Measurements from ENCODE around the gene ILDR1. TPM values are rescaled to one million over a fixed set of nuclear protein-coding genes. Genes with fewer than 3 reads are reported as not detected.
"Not testable (repeated sequence)": the region's sequence is repeated elsewhere in the genome, so short reads cannot be mapped to it uniquely, and the experiment has no call there.

The ILDR1 gene
- polyA plus RNA-seq, 3 donors: 4.9 TPM; not detected in 2

GRCh38 chr3:121970047-121970446 is 52.0 kb downstream of the ILDR1 start:
- WGBS, 3 donors: 55 to 88% (median 87%) methylated on average over 1 of the region's 1 CpG
- no peak overlapping the region for H3K27ac ChIP-seq (ENCODE audit: low read depth, low read length)

GRCh38 chr3:121969631-121970030 is 52.4 kb downstream of the ILDR1 start:
- no peak overlapping the region for H3K27ac ChIP-seq (ENCODE audit: low read depth, low read length)
- 77 to 86% (median 79%) methylated on average over 2 of the region's 2 CpGs for WGBS, 3 donors

DNA sequence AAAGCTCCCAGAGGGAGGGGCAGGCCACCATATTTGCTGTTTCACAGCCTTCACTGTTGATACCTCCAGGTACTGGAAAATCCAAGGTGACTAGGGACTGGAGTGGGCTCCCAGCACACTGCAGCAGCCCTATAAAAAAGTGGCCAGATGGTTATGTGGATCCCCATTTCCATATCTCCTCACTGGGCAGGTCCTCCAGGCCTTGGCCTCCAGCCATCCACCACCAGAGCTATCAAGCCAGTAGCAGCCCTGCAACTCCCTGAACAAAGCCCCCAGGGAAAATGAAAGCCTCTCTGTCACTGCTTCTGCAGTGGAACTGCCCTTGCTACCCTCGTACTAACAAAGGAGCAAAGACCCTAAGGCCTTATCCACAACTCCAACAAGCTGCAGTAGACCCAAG is 58.4 kb downstream of the ILDR1 start:
- H3K27ac ChIP-seq (ENCODE audit: low read depth, low read length): no peak overlapping the region
- 53 to 83% (median 76%) methylated on average over 1 of the region's 1 CpG for WGBS, 3 donors

DNA sequence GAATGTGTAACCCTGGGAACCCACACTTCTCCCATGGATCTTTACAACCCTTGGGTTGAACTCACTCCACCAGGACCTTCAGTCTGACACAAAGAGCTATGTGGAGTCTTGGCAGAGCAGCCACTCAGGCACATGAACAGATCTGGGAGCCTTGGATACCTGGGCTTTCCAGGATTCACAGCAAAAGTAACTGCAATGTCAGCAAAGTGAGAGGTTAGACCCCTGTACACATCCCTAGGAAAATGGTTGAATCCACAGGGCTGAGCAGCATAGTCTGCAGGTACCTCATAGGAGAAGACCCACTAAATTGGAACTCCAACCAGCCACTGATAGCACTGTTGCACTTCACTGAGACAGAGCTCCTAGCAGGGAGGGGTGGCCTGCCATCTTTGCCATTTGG is 59.6 kb downstream of the ILDR1 start:
- H3K27ac ChIP-seq (ENCODE audit: low read depth, low read length): no peak overlapping the region

DNA sequence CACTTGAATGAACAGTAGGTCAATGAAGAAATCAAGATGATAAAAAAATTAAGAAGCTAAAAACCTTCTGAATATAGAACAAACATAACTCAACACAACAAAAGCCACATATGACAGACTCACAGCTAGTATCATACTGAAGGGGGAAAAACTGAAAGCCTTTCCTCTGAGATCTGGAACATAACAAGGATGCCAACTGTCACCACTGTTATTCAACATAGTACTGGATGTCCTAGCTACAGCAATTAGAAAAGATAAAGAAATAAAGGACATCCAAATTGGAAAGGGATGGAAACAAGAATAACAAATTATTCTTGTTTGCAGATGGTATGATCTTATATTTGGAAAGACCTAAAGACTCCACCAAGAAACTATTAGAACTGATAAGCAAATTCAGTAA is 60.8 kb downstream of the ILDR1 start:
- no peak overlapping the region for H3K27ac ChIP-seq (ENCODE audit: low read depth, low read length)

DNA sequence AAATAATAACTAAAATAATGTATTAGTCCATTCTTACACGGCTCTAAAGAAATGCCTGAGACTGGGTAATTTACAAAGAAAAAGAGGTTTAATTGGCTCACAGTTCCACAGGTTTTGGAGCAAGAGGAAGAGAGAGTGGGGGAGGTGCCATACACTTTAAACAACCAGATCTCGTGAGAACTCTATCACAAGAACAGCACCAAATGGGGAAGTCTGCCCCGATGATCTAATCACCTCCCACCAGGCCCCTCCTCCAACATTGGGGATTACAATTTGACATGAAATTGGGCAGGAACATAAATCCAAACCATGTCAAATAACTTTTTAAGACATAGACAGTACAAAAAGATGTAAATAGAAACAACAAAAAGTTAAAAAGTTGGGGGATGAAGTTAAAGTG is 63.2 kb downstream of the ILDR1 start:
- WGBS, 3 donors: 58 to 74% (median 58%) methylated on average over 3 of the region's 3 CpGs
- no peak overlapping the region for H3K27ac ChIP-seq (ENCODE audit: low read depth, low read length)

GRCh38 chr3:121957674-121958415 is 64.2 kb downstream of the ILDR1 start:
- no peak overlapping the region for H3K27ac ChIP-seq (ENCODE audit: low read depth, low read length)
- 62 to 94% (median 70%) methylated on average over 2 of the region's 2 CpGs for WGBS, 3 donors

- no peak overlapping the region for H3K27ac ChIP-seq (ENCODE audit: low read depth, low read length)
- WGBS, 3 donors: 59 to 78% (median 69%) methylated on average over 3 of the region's 3 CpGs
Observed at GRCh38 chr3:121956363-121956762, 65.7 kb downstream of the ILDR1 start.

DNA sequence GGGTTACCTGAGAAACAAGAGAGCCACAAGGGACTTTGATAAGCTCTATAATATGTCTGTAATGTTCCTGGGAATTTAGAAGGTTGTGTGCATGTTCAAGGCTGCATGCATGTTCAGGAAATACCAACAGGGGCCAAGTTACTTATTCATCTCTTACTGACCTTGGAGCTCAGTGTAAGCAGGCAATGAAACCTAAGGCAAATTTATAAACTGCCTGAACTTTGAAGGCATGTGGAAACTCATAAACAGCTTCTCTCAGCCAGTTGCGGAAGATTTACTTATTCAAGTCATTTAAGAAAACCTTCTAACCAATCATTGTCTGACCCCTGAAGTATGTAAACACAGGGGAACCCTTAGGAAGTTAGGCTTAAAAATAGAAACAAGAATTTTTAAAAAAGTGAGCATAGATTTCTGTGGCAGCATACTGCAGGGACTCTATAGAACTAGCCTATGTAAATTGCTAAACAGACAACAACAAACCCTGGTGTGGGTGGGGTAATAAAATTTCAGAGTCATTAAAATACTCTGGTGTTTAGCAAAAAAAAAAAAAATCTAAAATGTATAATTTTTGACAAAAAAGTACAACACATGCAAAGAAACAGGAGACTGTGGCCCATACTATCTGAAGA is 70.6 kb downstream of the ILDR1 start:
- 0 to 70% (median 29%) methylated on average over 1 of the region's 1 CpG for WGBS, 3 donors
- H3K27ac ChIP-seq (ENCODE audit: low read depth, low read length): no peak overlapping the region

DNA sequence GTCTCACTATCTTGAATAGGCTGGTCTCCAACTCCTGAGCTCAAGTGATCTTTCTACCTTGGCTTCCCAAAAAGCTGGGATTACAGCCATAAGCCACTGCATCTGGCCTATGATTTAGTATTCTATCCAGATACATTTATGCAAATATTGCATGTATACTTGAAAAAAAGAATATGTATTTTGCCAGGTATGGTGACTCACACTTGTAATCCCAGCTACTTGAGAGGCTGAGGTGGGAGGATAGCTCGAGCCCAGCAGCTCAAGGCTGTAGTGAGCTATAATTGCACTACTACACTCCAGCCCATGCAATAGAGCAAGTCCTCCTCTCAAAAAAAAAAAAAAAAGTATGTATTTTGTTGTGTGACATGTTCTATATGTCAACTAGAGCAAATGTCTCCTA is 73.4 kb downstream of the ILDR1 start:
- WGBS, 3 donors: 89 to 97% (median 90%) methylated on average over 1 of the region's 1 CpG
- H3K27ac ChIP-seq (ENCODE audit: low read depth, low read length): no peak overlapping the region

DNA sequence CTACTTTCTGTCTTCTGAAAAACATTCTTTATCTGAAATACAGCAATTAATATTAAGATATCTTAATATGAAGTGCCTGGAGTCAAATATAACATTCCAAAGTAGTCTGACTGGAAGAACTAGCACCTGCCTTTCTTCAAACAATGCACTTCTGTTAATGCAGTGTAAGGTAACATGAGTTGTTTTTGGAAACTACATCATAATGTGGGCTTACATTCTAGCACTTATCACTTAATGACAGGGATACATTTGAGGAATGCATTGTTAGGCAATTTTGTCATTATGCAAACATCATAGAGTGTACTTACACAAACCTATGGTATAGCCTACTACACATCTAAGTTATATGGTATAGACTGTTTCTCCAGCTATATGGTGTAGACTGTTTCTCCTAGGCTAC is 78.6 kb downstream of the ILDR1 start:
- no peak overlapping the region for H3K27ac ChIP-seq (ENCODE audit: low read depth, low read length)

- no peak overlapping the region for H3K27ac ChIP-seq (ENCODE audit: low read depth, low read length)
- 27 to 84% (median 75%) methylated on average over 4 of the region's 4 CpGs for WGBS, 3 donors
Observed at GRCh38 chr3:121942116-121942786, 79.8 kb downstream of the ILDR1 start.

DNA sequence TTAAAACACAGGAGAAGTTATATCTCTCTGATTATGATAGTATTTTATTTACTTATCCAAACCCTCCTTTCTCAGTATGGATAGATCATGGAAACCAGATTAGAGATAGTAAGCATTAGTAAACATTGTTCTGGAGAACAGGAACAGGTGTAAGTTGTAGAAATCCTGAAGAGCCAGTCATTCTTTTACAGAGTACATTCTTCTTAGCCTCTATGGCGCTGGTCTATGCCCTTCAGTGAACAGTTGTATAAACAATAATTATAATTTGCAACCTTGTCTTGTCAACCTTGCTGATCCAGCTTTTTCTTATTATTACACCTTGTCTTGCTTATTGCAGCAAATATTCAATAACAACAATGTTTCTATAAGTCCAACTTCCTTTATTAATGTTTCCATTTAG is 80.5 kb downstream of the ILDR1 start:
- H3K27ac ChIP-seq (ENCODE audit: low read depth, low read length): no peak overlapping the region
- WGBS, 3 donors: 32 to 88% (median 77%) methylated on average over 1 of the region's 1 CpG

- not testable (repeated sequence) for H3K27ac ChIP-seq (ENCODE audit: low read depth, low read length)
- WGBS, 3 donors: 90 to 91% (median 91%) methylated on average over 29 of the region's 29 CpGs
Observed at GRCh38 chr3:121938141-121938855, 83.7 kb downstream of the ILDR1 start.

Other genes with a start within 250 kb of the ILDR1 start
- 10 to 100 TPM in 1 of 3 donors, 1 to 10 TPM in 2; 7.9 to 12.7 (median 7.9) TPM for gene IQCB1, start 187.2 kb downstream of the ILDR1 start, polyA plus RNA-seq
- 1 to 10 TPM; 3.0 to 6.6 (median 5.4) TPM for gene EAF2, start 187.0 kb downstream of the ILDR1 start, polyA plus RNA-seq
- 1 to 10 TPM in 2 of 3 donors, under 1 TPM in 1; 0.15 to 2.4 (median 1.3) TPM for gene SLC15A2, start 127.8 kb downstream of the ILDR1 start, polyA plus RNA-seq
- 1 to 10 TPM in 2 of 3 donors, under 1 TPM in 1; 0.53 to 3.4 (median 2.4) TPM for gene CD86, start 33.1 kb upstream of the ILDR1 start, polyA plus RNA-seq
- gene CASR, start 161.4 kb upstream of the ILDR1 start, polyA plus RNA-seq: 1 to 10 TPM in 1 of 3 donors, under 1 TPM in 1, not detected in 1; under 0.01 to 5.0 TPM